ENCODE measurements around the gene JADE1.

JADE1 gene

GRCh38 chr4:128827296-128827695 lies 17.8 kb downstream of the JADE1 start:
- peaks cover 3% of the 10 kb centered on the region for H3K9me3 ChIP-seq (ENCODE audit: control insufficient read depth, low read length)
- no peak overlapping the region for H3K27ac ChIP-seq (ENCODE audit: low read depth, low read length, severe bottlenecking)
- peaks cover 27% of the 10 kb centered on the region for H3K36me3 ChIP-seq (ENCODE audit: control insufficient read depth, insufficient read depth, low read length)
- no peak overlapping the region for H3K4me3 ChIP-seq (ENCODE audit: extremely low read depth, insufficient read depth, low read length, poor library complexity, severe bottlenecking)
- H3K4me1 ChIP-seq (ENCODE audit: control insufficient read depth, insufficient read depth, low read length, poor library complexity, severe bottlenecking): peaks cover 27% of the 10 kb centered on the region

DNA sequence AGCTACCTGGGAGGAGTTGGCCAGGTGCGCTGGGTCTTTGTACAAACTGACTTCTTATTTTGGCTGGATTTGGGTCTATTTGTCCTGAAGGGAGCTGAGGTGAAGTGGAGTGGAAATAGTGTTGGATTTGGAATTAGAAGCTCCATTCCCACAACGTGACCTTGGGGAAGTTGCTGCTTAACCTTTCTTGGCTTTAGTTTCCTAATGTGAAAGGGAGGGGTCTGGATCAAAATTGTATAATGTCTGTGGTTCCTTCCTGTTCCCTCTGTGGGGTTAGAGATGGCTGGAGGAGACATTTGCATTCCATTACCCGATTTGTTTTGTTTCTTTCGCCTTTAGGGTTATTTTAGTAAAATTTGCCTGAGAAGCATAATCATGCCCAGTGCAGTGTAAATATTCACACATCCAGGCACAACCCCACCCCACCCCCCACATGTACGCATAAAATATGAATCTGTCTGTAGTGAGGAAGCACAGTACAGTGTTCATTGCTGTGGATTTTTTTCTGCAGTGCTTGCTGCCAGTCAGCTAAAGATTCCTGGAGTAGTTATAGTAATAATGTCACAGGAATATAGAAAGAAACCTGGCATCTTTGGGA lies 21.5 kb downstream of the JADE1 start:
- H3K27ac ChIP-seq (ENCODE audit: low read depth, low read length, severe bottlenecking): peak overlapping the region; percentile 50
- H3K9me3 ChIP-seq (ENCODE audit: control insufficient read depth, low read length): peaks cover 3% of the 10 kb centered on the region
- peaks cover 15% of the 10 kb centered on the region for H3K4me1 ChIP-seq (ENCODE audit: control insufficient read depth, insufficient read depth, low read length, poor library complexity, severe bottlenecking)
- H3K36me3 ChIP-seq (ENCODE audit: control insufficient read depth, insufficient read depth, low read length): peaks cover 63% of the 10 kb centered on the region
- no peak overlapping the region for H3K4me3 ChIP-seq (ENCODE audit: extremely low read depth, insufficient read depth, low read length, poor library complexity, severe bottlenecking)
- 60 to 63% methylated on average over 1 to 2 of the region's 5 CpGs for WGBS, 2 experiments (ENCODE audit: insufficient coverage in 2 of 2)

DNA sequence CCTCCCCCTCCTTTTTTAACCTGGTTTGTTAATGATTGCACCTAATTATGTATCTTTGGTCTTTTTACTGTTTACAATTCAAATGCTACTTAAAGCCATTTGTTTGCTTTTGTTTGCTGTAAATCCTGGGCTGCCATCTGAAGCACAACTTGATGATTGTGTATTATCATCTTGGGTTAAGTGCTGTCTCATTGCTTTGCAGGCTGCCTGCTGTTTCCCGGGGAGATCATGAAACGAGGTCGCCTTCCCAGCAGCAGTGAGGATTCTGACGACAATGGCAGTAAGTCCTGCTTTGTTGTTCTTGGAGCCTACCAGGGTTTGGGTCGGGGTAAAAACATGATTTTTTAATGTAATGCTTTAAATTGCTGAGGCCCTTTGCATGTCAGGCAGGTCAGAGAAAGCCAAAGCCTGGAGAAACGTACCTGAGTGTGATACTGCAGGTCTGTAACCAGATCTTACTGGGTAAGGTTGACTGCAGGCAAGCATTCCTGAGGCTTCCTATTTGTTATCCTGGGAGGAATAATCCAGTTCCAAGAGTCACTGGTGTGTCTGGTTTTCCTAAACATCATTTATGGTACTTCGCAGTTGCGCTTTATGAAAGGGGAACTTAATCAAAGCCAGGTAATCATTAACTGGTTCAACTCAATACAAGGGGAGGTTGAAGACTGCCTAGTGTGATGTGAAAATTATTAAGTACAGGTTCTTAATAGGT lies 22.2 kb downstream of the JADE1 start:
- H3K27ac ChIP-seq (ENCODE audit: low read depth, low read length, severe bottlenecking): peak overlapping the region; percentile 50
- H3K4me1 ChIP-seq (ENCODE audit: control insufficient read depth, insufficient read depth, low read length, poor library complexity, severe bottlenecking): peaks cover 9% of the 10 kb centered on the region
- H3K9me3 ChIP-seq (ENCODE audit: control insufficient read depth, low read length): peaks cover 3% of the 10 kb centered on the region
- H3K36me3 ChIP-seq (ENCODE audit: control insufficient read depth, insufficient read depth, low read length): peaks cover 65% of the 10 kb centered on the region
- no peak overlapping the region for H3K4me3 ChIP-seq (ENCODE audit: extremely low read depth, insufficient read depth, low read length, poor library complexity, severe bottlenecking)
- WGBS, 2 experiments (ENCODE audit: insufficient coverage in 2 of 2): 43 to 44% methylated on average over 6 to 8 of the region's 8 CpGs

DNA sequence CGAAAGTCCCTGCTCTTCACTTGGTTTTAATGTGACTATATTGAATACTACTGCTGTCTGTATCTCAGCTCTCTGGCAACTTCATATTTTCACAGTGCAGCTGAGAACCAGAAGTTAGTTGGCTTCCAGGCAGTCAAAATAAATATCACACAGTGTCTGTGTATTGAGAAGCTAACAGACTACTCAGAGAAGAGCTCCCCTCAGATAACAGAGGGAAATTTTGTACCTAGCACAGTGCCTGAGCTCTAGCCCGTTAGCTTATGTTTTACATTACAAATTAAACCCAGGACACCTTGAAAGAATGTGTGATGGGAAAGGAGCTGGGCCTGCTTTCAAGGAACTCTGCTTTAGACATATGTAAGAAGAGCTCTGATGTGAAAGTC lies 22.7 kb downstream of the JADE1 start:
- no CpG with 5 or more reads among the region's 2 CpGs for WGBS, 2 experiments (ENCODE audit: insufficient coverage in 2 of 2)
- no peak overlapping the region for H3K4me3 ChIP-seq (ENCODE audit: extremely low read depth, insufficient read depth, low read length, poor library complexity, severe bottlenecking)
- peaks cover 71% of the 10 kb centered on the region for H3K36me3 ChIP-seq (ENCODE audit: control insufficient read depth, insufficient read depth, low read length)
- peaks cover 9% of the 10 kb centered on the region for H3K4me1 ChIP-seq (ENCODE audit: control insufficient read depth, insufficient read depth, low read length, poor library complexity, severe bottlenecking)
- peaks cover 3% of the 10 kb centered on the region for H3K9me3 ChIP-seq (ENCODE audit: control insufficient read depth, low read length)
- no peak overlapping the region for H3K27ac ChIP-seq (ENCODE audit: low read depth, low read length, severe bottlenecking)

GRCh38 chr4:128835498-128836222 lies 26.2 kb downstream of the JADE1 start:
- peaks cover 19% of the 10 kb centered on the region for H3K4me1 ChIP-seq (ENCODE audit: control insufficient read depth, insufficient read depth, low read length, poor library complexity, severe bottlenecking)
- WGBS, 2 experiments (ENCODE audit: insufficient coverage in 2 of 2): 94 to 97% methylated on average over 5 to 7 of the region's 8 CpGs
- H3K36me3 ChIP-seq (ENCODE audit: control insufficient read depth, insufficient read depth, low read length): peaks cover 78% of the 10 kb centered on the region

DNA sequence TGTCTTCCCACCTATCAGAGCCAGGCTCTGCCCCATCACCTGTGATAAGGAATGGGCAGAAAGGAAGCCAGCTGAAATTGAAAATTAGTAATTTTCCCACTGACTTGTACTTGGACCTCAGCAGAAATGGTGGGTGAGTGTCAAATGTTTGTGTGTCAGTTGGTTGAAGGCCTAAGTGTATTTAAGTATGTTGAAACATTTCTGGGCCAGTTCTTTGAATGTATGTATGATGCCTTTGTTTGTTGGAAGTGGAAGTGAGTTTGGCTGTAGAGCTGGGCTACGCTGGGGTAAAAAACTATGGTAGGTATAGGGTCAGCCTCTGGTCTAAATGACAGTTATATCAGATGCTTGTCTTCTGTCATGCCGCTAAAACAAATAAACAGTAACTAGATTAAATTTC lies 27.7 kb downstream of the JADE1 start:
- Histone ChIP-seq H3K27ac (ENCODE audit: low read depth, low read length, severe bottlenecking) (no peak overlapping the region), H3K9me3 (ENCODE audit: control insufficient read depth, low read length) (no peaks in the 10 kb centered on the region), H3K4me1 (ENCODE audit: control insufficient read depth, insufficient read depth, low read length, poor library complexity, severe bottlenecking) (peaks cover 14% of the 10 kb centered on the region), H3K36me3 (ENCODE audit: control insufficient read depth, insufficient read depth, low read length) (peaks cover 78% of the 10 kb centered on the region), H3K4me3 (ENCODE audit: extremely low read depth, insufficient read depth, low read length, poor library complexity, severe bottlenecking) (no peak overlapping the region)
- 100% methylated on average over 1 of the region's 2 CpGs for WGBS, 2 experiments (ENCODE audit: insufficient coverage in 2 of 2)

More at GRCh38 chr4:128835498-128836222, 26.2 kb downstream of the JADE1 start:
- Histone ChIP-seq H3K9me3 (ENCODE audit: control insufficient read depth, low read length) (no peaks in the 10 kb centered on the region), H3K27ac (ENCODE audit: low read depth, low read length, severe bottlenecking) (no peak overlapping the region), H3K4me3 (ENCODE audit: extremely low read depth, insufficient read depth, low read length, poor library complexity, severe bottlenecking) (no peak overlapping the region)

DNA sequence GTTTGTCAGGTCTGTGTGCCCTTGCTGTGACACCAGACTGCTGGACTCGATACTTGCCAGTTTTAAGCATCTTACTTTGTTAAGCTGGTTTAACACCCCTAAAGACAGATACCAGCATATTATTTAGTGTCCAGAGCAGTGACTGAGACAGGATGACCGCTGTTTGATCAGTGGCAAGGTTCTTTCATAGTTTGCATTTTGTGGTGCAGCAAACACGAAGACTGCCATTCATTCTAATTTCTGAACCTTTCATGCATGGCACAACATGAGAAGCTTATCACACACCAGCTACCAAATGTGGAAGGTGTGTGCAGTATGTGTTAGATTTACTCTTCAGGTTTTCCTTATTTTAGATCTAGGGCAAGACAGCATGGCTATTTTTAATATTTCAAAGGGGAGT lies 28.2 kb downstream of the JADE1 start:
- WGBS, 2 experiments (ENCODE audit: insufficient coverage in 2 of 2): 100% methylated on average over 2 of the region's 3 CpGs; no CpG with 5 or more reads in 1 of the 2 experiments
- Histone ChIP-seq H3K4me1 (ENCODE audit: control insufficient read depth, insufficient read depth, low read length, poor library complexity, severe bottlenecking) (peaks cover 14% of the 10 kb centered on the region), H3K9me3 (ENCODE audit: control insufficient read depth, low read length) (no peaks in the 10 kb centered on the region), H3K36me3 (ENCODE audit: control insufficient read depth, insufficient read depth, low read length) (peaks cover 78% of the 10 kb centered on the region), H3K4me3 (ENCODE audit: extremely low read depth, insufficient read depth, low read length, poor library complexity, severe bottlenecking) (no peak overlapping the region), H3K27ac (ENCODE audit: low read depth, low read length, severe bottlenecking) (no peak overlapping the region)

GRCh38 chr4:128840711-128841318 lies 31.3 kb downstream of the JADE1 start:
- Histone ChIP-seq H3K9me3 (ENCODE audit: control insufficient read depth, low read length) (no peaks in the 10 kb centered on the region), H3K27ac (ENCODE audit: low read depth, low read length, severe bottlenecking) (no peak overlapping the region), H3K4me1 (ENCODE audit: control insufficient read depth, insufficient read depth, low read length, poor library complexity, severe bottlenecking) (peaks cover 14% of the 10 kb centered on the region), H3K36me3 (ENCODE audit: control insufficient read depth, insufficient read depth, low read length) (peaks cover 78% of the 10 kb centered on the region), H3K4me3 (ENCODE audit: extremely low read depth, insufficient read depth, low read length, poor library complexity, severe bottlenecking) (no peak overlapping the region)
- 100% methylated on average over 2 of the region's 2 CpGs for WGBS, 2 experiments (ENCODE audit: insufficient coverage in 2 of 2)

DNA sequence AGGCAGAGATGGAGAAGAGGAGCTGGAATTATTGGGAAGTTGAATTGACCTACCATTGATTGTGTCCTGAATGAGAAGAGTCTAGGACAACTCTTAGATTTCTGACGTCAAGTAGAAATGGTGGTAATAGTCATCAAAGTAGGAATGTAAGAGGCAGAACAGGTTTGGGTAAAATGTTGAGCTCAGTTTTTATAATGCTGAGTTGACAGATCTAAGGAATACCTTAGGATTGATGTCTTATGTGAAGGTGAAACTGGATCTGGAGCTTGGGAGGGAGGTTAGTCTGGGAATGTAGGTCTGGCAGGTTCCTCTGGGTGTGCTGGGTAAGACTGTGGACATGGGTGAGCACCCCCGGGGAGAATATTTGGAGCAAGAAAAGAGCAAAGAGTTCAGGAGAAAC lies 31.9 kb downstream of the JADE1 start:
- H3K27ac ChIP-seq (ENCODE audit: low read depth, low read length, severe bottlenecking): no peak overlapping the region
- peaks cover 14% of the 10 kb centered on the region for H3K4me1 ChIP-seq (ENCODE audit: control insufficient read depth, insufficient read depth, low read length, poor library complexity, severe bottlenecking)
- WGBS, 2 experiments (ENCODE audit: insufficient coverage in 2 of 2): 89 to 97% methylated on average over 2 of the region's 2 CpGs
- H3K9me3 ChIP-seq (ENCODE audit: control insufficient read depth, low read length): no peaks in the 10 kb centered on the region
- H3K36me3 ChIP-seq (ENCODE audit: control insufficient read depth, insufficient read depth, low read length): peaks cover 82% of the 10 kb centered on the region
- H3K4me3 ChIP-seq (ENCODE audit: extremely low read depth, insufficient read depth, low read length, poor library complexity, severe bottlenecking): no peak overlapping the region

GRCh38 chr4:128844931-128845330 lies 35.4 kb downstream of the JADE1 start:
- H3K9me3 ChIP-seq (ENCODE audit: control insufficient read depth, low read length): no peaks in the 10 kb centered on the region
- H3K36me3 ChIP-seq (ENCODE audit: control insufficient read depth, insufficient read depth, low read length): peaks cover 92% of the 10 kb centered on the region
- 93 to 97% methylated on average over 4 of the region's 4 CpGs for WGBS, 2 experiments (ENCODE audit: insufficient coverage in 2 of 2)

More at GRCh38 chr4:128844931-128845330, 35.4 kb downstream of the JADE1 start:
- H3K4me3 ChIP-seq (ENCODE audit: extremely low read depth, insufficient read depth, low read length, poor library complexity, severe bottlenecking): no peak overlapping the region
- no peak overlapping the region for H3K27ac ChIP-seq (ENCODE audit: low read depth, low read length, severe bottlenecking)
- peaks cover 8% of the 10 kb centered on the region for H3K4me1 ChIP-seq (ENCODE audit: control insufficient read depth, insufficient read depth, low read length, poor library complexity, severe bottlenecking)

Data from mesodermal cell (in vitro differentiated cells).